Calu3 (cell line): Measurements from ENCODE around the gene KBTBD13. TPM values are rescaled to one million over a fixed set of nuclear protein-coding genes. Genes with fewer than 3 reads are reported as not detected.
"Not testable (repeated sequence)": the region's sequence is repeated elsewhere in the genome, so short reads cannot be mapped to it uniquely, and the experiment has no call there.

Experiments
- BruUV-seq: library from RNA; stranded (reverse); fragments of 400-500 nt; replicated peaks from 2 replicates; lab custom pipeline; 2021; lab: Mats Ljungman, UMichigan
- CTCF ChIA-PET: fragments of 300-600 bp; sonication (Branson Sonifier 250); formaldehyde crosslinking; loops from one replicate; lab custom pipeline; 2022; ENCODE audit warnings: antibody characterized with exemption; lab: Charles Lee
- DNase-seq: peaks from one replicate; pipeline ENCODE4 v3.0.0; 2022
- H3K27ac Mint-ChIP-seq: one replicate; pipeline ENCODE4 v1.8.0; 2022; ENCODE audit warnings: mixed read lengths; ENCODE audit not compliant: unreplicated experiment
- H3K27me3 Mint-ChIP-seq: one replicate; pipeline ENCODE4 v1.8.0; 2022; ENCODE audit warnings: mixed read lengths; ENCODE audit not compliant: unreplicated experiment
- H3K36me3 Mint-ChIP-seq: one replicate; pipeline ENCODE4 v1.8.0; 2022; ENCODE audit warnings: mild to moderate bottlenecking, moderate library complexity, mixed read lengths; ENCODE audit not compliant: insufficient read depth, unreplicated experiment
- H3K4me1 Mint-ChIP-seq: one replicate; pipeline ENCODE4 v1.8.0; 2022; ENCODE audit warnings: mild to moderate bottlenecking, low read depth, mixed read lengths; ENCODE audit not compliant: unreplicated experiment
- H3K4me3 Mint-ChIP-seq: one replicate; pipeline ENCODE4 v1.8.0; 2022; ENCODE audit warnings: mild to moderate bottlenecking, low read depth, moderate library complexity, mixed read lengths; ENCODE audit not compliant: unreplicated experiment
- H3K9me3 Mint-ChIP-seq: one replicate; pipeline ENCODE4 v1.8.0; 2022; ENCODE audit warnings: low read depth, mixed read lengths; ENCODE audit not compliant: unreplicated experiment
- intact Hi-C: fragments of 100-400 bp; cut with micrococcal nuclease; formaldehyde crosslinking; loops from one replicate; pipeline ENCODE4 v1.10.0; 2022; ENCODE audit not compliant: unreplicated experiment
- total RNA-seq: library from RNA; stranded (reverse); gene quantifications from 2 replicates; pipeline ENCODE4 v1.2.3, GENCODE V29; 2022
- TF ChIP-seq, protein P1 (sequence below): fragments of 200-600 bp; IDR thresholded peaks from one replicate; pipeline ENCODE4 v1.8.0; 2022; ENCODE audit warnings: antibody characterized with exemption; ENCODE audit not compliant: unreplicated experiment

KBTBD13 gene
- total RNA-seq, 1 experiment from 2014 or later, result not detected

DNA sequence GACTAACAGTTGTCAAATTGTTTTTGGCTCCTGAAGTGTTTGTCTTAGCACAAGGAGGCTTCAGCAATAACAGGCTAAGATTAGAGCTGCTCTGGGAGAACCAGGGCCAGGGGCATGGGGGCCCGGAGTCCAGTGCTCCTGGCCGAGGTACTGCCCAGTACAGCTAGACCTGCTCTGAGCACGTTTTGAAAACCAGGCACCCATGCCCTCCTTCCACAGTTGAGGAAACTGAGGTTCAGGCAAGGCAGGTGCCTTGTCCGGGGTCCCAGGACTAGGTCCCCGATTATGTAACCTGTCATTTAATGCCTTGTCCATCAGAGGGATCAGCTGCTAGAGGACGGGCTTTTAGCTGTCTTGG is 19.2 kb downstream of the KBTBD13 start:
- intact Hi-C loops, result no loop called here
- Mint-ChIP-seq H3K9me3 (no peaks in the 10 kb centered on the region), H3K4me3 (no peak overlapping the region), H3K4me1 (no peaks in the 10 kb centered on the region), H3K27me3 (no peaks in the 10 kb centered on the region), H3K27ac (no peak overlapping the region), H3K36me3 (peaks cover 14% of the 10 kb centered on the region)
- no peak for DNase-seq
- CTCF ChIA-PET, result interaction anchor here (1.1 kb wide), 1 partner anchor 10 kb away, joined by 3 read pairs; no protein-coding TSS in a partner anchor
- no TSS peak for BruUV-seq
- TF ChIP-seq, protein P1, sequence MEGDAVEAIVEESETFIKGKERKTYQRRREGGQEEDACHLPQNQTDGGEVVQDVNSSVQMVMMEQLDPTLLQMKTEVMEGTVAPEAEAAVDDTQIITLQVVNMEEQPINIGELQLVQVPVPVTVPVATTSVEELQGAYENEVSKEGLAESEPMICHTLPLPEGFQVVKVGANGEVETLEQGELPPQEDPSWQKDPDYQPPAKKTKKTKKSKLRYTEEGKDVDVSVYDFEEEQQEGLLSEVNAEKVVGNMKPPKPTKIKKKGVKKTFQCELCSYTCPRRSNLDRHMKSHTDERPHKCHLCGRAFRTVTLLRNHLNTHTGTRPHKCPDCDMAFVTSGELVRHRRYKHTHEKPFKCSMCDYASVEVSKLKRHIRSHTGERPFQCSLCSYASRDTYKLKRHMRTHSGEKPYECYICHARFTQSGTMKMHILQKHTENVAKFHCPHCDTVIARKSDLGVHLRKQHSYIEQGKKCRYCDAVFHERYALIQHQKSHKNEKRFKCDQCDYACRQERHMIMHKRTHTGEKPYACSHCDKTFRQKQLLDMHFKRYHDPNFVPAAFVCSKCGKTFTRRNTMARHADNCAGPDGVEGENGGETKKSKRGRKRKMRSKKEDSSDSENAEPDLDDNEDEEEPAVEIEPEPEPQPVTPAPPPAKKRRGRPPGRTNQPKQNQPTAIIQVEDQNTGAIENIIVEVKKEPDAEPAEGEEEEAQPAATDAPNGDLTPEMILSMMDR, result no peak

DNA sequence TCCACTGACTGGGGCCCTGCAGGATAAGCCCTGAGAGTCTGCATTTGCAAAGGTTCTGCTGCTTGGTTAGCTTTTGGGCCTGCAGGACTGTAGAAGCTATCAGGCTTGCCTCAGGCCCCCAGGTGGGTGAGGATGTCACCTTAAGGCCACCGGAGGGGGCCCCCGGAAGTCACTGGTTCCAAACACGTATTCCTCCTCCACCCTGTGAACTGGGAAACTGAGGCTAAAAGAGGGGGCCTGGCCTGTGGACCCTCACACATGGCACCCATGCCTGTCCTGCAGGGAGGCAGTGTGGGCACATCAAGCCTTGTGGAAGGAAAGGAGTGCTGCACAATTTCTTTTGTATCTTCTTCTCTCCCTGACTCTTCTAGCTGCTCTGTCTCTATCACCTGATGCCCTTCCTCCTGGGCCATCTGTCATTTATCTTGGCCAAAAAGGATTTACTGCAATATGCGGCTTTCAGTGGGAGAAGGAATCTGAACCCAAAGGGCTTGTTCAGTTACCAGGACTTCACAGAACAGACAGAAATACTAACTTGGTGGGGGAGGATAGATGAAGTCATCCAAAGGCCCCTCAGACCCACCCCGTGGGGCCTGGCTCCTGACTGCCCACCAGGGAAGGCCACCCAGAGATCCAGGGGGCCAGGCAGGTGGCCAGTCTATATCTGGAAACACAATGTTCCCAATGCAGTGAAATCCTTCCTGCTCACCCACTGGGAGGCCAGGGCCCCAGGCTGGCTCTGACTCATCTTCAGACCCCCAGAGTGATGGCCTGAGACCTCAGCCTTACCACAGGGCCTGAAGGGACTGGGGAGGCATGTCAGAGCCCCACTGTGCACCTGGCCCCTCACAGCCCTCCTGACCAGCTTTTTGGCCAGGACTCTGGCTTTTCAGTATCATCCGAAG is 20.2 kb downstream of the KBTBD13 start:
- H3K27ac Mint-ChIP-seq, result no peak overlapping the region
- no TSS peak for BruUV-seq
- H3K36me3 Mint-ChIP-seq, result peaks cover 21% of the 10 kb centered on the region
- CTCF ChIA-PET, result no interaction called here
- DNase-seq, result no peak
- H3K4me3 Mint-ChIP-seq, result no peak overlapping the region
- H3K4me1 Mint-ChIP-seq, result no peaks in the 10 kb centered on the region
- no peaks in the 10 kb centered on the region for H3K27me3 Mint-ChIP-seq
- intact Hi-C loops, result no loop called here
- TF ChIP-seq, protein P1, result no peak
- no peaks in the 10 kb centered on the region for H3K9me3 Mint-ChIP-seq

DNA sequence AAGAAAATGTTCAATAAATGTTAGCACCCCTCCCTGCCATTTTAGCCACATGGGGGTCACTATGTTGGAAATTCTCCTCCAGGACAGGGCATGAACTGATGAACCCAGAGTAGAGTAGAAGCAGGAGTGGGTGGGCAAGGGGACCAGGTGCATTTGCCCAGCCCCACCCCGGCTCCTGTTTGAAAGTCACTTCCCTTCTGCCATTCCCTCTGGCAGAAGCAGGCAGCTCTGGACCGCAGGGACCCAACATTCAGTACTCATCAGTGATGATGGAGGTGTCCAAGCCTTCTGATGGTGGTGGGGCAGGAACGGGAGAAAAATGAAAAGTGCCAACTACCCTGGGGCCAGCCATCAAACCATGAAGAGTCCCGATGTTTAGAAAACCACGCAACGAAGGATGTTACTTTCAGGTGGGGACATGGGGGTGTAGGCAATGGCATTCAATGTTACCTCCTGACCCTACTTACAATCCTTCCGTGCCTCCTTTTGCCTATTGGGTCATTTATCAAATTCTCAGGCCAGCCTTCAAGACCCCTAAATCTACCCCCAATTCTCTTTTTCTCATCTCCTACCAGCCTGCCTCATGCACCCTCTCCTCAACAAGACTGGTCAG is 21.2 kb downstream of the KBTBD13 start:
- Mint-ChIP-seq H3K4me1 (no peaks in the 10 kb centered on the region), H3K36me3 (peaks cover 21% of the 10 kb centered on the region), H3K4me3 (no peak overlapping the region), H3K27ac (no peak overlapping the region), H3K9me3 (no peaks in the 10 kb centered on the region), H3K27me3 (no peaks in the 10 kb centered on the region)
- CTCF ChIA-PET, result no interaction called here
- no TSS peak for BruUV-seq
- intact Hi-C loops, result no loop called here
- TF ChIP-seq, protein P1, result no peak
- no peak for DNase-seq

DNA sequence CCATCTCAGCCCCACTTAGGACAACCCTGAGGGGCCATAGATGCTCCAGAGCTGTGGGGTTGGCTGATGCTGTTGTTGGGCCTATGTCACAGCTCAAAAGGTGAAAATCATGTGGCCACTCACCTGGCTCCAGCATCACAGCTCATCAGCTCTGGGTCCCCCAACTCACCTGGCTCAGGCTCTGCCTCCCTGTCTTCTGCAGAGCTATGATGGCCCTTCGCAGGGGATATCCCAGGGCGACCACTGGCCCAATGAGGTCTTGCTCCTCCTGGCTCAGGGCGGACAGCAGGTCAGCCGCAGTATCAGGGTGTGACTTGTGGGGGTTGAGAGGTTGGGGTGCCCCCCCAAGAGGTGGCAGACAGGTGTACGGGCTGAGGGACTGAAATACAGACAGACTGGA is 22.8 kb downstream of the KBTBD13 start:
- BruUV-seq, result no TSS peak

DNA sequence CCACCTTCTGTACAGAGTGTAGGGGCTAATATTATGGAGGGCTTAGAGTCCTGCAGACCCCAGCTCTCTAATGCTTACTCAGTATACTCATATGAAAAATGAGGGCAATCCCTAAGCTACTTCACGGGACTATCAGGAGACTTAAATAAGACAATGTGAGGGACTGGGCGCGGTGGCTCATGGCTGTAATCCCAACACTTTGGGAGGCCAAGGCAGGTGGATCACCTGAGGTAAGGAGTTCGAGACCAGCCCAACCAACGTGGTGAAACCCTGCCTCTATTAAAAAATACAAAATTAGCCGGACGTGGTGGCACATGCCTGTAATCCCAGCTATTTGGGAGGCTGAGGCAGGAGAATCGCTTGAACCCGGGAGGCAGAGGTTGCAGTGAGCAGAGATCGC is 23.3 kb downstream of the KBTBD13 start:
- H3K27ac Mint-ChIP-seq, H3K9me3 Mint-ChIP-seq, DNase-seq, intact Hi-C loops, H3K27me3 Mint-ChIP-seq, H3K4me3 Mint-ChIP-seq, BruUV-seq, CTCF ChIA-PET, H3K4me1 Mint-ChIP-seq: not testable (repeated sequence)
- H3K36me3 Mint-ChIP-seq, result peaks cover 27% of the 10 kb centered on the region

More for the DNA sequence above, 22.8 kb downstream of the KBTBD13 start:
- no peak for DNase-seq
- H3K4me3 Mint-ChIP-seq, result no peak overlapping the region
- H3K36me3 Mint-ChIP-seq, result peaks cover 27% of the 10 kb centered on the region
- H3K27ac Mint-ChIP-seq, result no peak overlapping the region
- CTCF ChIA-PET, result no interaction called here
- H3K9me3 Mint-ChIP-seq, result no peaks in the 10 kb centered on the region
- H3K27me3 Mint-ChIP-seq, result no peaks in the 10 kb centered on the region
- TF ChIP-seq, protein P1, result no peak
- intact Hi-C loops, result no loop called here
- H3K4me1 Mint-ChIP-seq, result no peaks in the 10 kb centered on the region
